HepG2 (cell line): ENCODE measurements around the gene ADCY10. TPM values are rescaled to one million over a fixed set of nuclear protein-coding genes. Genes with fewer than 3 reads are reported as not detected.

Experiments
- FIP1L1 ChIP-seq: fragments of 200-400 bp; formaldehyde crosslinking; IDR thresholded peaks from 2 replicates; pipeline ENCODE4 v1.6.1; 2018; ENCODE audit warnings: low read depth, mild to moderate bottlenecking, low read length, moderate library complexity, borderline replicate concordance; ENCODE audit not compliant: insufficient read depth
- GATAD2A ChIP-seq: IDR thresholded peaks from 2 replicates; pipeline ENCODE4 v1.6.1; 2016
- HOXA5 ChIP-seq: sonication (generic); formaldehyde crosslinking; IDR thresholded peaks from 2 replicates; pipeline ENCODE4 v1.4.0; 2020; ENCODE audit warnings: missing genetic modification reagents
- KAT7 ChIP-seq: IDR thresholded peaks from 2 replicates; pipeline ENCODE4 v1.6.1; 2018; ENCODE audit warnings: borderline replicate concordance, missing compliant biosample characterization
- KAT8 ChIP-seq: IDR thresholded peaks from 2 replicates; pipeline ENCODE4 v1.6.1; 2016; ENCODE audit warnings: missing genetic modification reagents, missing compliant biosample characterization
- MYC ChIP-seq: sonication (generic); formaldehyde crosslinking; IDR thresholded peaks from 2 replicates; pipeline ENCODE4 v1.9.0; 2021; ENCODE audit warnings: missing genetic modification reagents, borderline replicate concordance
- NFIB ChIP-seq: sonication (generic); formaldehyde crosslinking; IDR thresholded peaks from 2 replicates; pipeline ENCODE4 v1.9.0; 2021; ENCODE audit warnings: missing genetic modification reagents, mild to moderate bottlenecking, borderline replicate concordance
- SMARCC2 ChIP-seq: fragments of 450-650 bp; IDR thresholded peaks from 2 replicates; pipeline ENCODE4 v1.6.1; 2017; ENCODE audit warnings: antibody characterized with exemption, mild to moderate bottlenecking
- ZNF430 ChIP-seq: sonication (generic); formaldehyde crosslinking; IDR thresholded peaks from 2 replicates; pipeline ENCODE4 v1.9.0; 2021; ENCODE audit warnings: mild to moderate bottlenecking, missing genetic modification reagents
- ZNF766 ChIP-seq: sonication (generic); formaldehyde crosslinking; IDR thresholded peaks from 2 replicates; pipeline ENCODE4 v1.5.0; 2020; ENCODE audit warnings: missing genetic modification reagents, borderline replicate concordance
- ZNF891 ChIP-seq: sonication (generic); formaldehyde crosslinking; IDR thresholded peaks from 2 replicates; pipeline ENCODE4 v1.5.0; 2020; ENCODE audit warnings: mild to moderate bottlenecking, missing genetic modification reagents
- ZSCAN31 ChIP-seq: sonication (generic); formaldehyde crosslinking; IDR thresholded peaks from 2 replicates; pipeline ENCODE4 v1.5.0; 2020; ENCODE audit warnings: low read depth, mild to moderate bottlenecking, missing genetic modification reagents
- polyA plus RNA-seq, 8 experiments: library from polyadenylated mRNA; depleted of rRNA in 3 of 8; stranded (reverse) in 7 of 8; unstranded in 1 of 8; fragments of >200 nt; fragmentation: Illumina TruSeq in 4 of 8; extraction: Trizol in 4 of 8; gene quantifications; 2 replicates each; pipeline versions ENCODE4 v1.2.1 to v1.2.3, GENCODE V29; 2011 to 2016; ENCODE audit warnings: low read depth in 4 of 8, missing spikeins in 1 of 8, mixed read lengths in 1 of 8; ENCODE audit not compliant: insufficient read depth in 1 of 8
- total RNA-seq, 5 experiments: library from RNA; depleted of rRNA; stranded (reverse); fragments of >200 nt; fragmentation: Illumina TruSeq; extraction: Trizol; gene quantifications; 2 replicates each; pipeline ENCODE4 v1.2.3, GENCODE V29; 2016; ENCODE audit warnings: low read depth in 1 of 5
- TF ChIP-seq, protein P1 (sequence below): sonication (generic); formaldehyde crosslinking; IDR thresholded peaks from 2 replicates; pipeline ENCODE4 v1.4.0; 2020; ENCODE audit warnings: missing genetic modification reagents
- TF ChIP-seq, protein P2 (sequence below): sonication (generic); formaldehyde crosslinking; IDR thresholded peaks from 2 replicates; pipeline ENCODE4 v1.5.0; 2020; ENCODE audit warnings: mild to moderate bottlenecking, missing genetic modification reagents
- TF ChIP-seq, protein P3 (sequence below): sonication (generic); formaldehyde crosslinking; IDR thresholded peaks from 2 replicates; pipeline ENCODE4 v1.4.0; 2020; ENCODE audit warnings: missing genetic modification reagents
- TF ChIP-seq, protein P4 (sequence below): sonication (generic); formaldehyde crosslinking; IDR thresholded peaks from 2 replicates; pipeline ENCODE4 v1.4.0; 2020; ENCODE audit warnings: missing genetic modification reagents
- TF ChIP-seq, protein P5 (sequence below): sonication (generic); formaldehyde crosslinking; IDR thresholded peaks from 2 replicates; pipeline ENCODE4 v1.8.1; 2023; ENCODE audit warnings: mild to moderate bottlenecking, moderate library complexity, missing genetic modification reagents
- TF ChIP-seq, protein P6 (sequence below): sonication (generic); formaldehyde crosslinking; IDR thresholded peaks from 2 replicates; pipeline ENCODE4 v1.4.0; 2020; ENCODE audit warnings: missing genetic modification reagents, borderline replicate concordance

ADCY10 gene
- total and polyA plus RNA-seq, 2 of the 13 experiments (the other 11 are each of a cell fraction or from before 2014, with no cell fraction given) = 0.02 to 0.03 TPM

DNA sequence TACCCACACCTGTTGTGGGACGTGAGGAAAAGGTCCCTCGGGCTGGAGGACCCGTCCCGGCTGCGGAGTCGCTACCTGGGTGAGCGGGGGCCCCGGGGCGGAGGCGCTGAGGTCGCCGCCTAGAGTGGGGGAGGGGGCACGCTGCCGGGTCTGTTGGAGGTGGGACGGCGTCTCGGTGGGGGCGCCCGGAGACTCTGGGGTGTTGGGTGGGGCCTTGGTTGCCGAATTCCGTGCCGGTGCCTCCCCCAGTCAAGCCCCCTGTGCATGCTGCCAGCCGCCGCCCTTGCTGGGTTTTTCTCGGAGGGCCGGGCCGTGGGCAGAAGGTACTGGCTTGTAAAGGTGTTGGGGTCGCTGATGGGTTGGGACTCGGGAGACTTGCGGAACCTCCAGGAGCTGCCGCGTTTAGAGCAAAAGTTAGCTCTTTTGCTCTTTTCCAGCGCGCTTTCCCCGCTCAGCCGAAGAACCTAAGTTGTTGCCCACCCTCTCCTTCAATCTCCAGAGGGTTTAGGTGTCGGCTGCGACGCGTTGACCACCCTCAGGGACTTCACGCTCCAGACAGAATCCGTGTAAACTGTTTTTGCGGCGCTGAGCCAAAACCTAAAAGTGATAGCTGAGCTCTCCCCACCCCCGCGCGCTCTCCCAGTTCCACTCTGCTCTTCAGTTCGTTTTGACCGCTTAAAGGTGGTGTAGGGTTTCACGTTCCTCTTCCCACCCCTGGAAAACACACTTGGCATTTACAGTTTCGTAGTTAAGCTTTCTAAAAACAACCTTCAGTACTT is 23.2 kb upstream of the ADCY10 start, which contains the start of gene MPC2 (continued):
- TF ChIP-seq HOXA5 (CRISPR knock-in tag) (0 out of 2 replicates have a peak, but pooled peaks have one; percentile 10), MYC (CRISPR knock-in tag) (0 out of 2 replicates have a peak, but pooled peaks have one; percentile 1), ZNF430 (0 out of 2 replicates have a peak, but pooled peaks have one; percentile 1), ZNF891 (CRISPR knock-in tag) (no peak), GATAD2A (peak; percentile 31; the same call in 1 of the 2 replicates), FIP1L1 (no peak), ZSCAN31 (CRISPR knock-in tag) (0 out of 2 replicates have a peak, but pooled peaks have one; percentile 39), KAT8 (CRISPR knock-in tag) (peak; percentile 33; the same call in 1 of the 2 replicates), NFIB (0 out of 2 replicates have a peak, but pooled peaks have one; percentile 30), KAT7 (CRISPR knock-in tag) (peak; percentile 57; the same call in 1 of the 2 replicates), ZNF766 (CRISPR knock-in tag) (0 out of 2 replicates have a peak, but pooled peaks have one; percentile 17), SMARCC2 (no peak)
- TF ChIP-seq, protein P1, sequence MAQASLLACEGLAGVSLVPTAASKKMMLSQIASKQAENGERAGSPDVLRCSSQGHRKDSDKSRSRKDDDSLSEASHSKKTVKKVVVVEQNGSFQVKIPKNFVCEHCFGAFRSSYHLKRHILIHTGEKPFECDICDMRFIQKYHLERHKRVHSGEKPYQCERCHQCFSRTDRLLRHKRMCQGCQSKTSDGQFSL (CRISPR knock-in tag) = peak; percentile 20; the same call in 1 of the 2 replicates
- TF ChIP-seq, protein P2, sequence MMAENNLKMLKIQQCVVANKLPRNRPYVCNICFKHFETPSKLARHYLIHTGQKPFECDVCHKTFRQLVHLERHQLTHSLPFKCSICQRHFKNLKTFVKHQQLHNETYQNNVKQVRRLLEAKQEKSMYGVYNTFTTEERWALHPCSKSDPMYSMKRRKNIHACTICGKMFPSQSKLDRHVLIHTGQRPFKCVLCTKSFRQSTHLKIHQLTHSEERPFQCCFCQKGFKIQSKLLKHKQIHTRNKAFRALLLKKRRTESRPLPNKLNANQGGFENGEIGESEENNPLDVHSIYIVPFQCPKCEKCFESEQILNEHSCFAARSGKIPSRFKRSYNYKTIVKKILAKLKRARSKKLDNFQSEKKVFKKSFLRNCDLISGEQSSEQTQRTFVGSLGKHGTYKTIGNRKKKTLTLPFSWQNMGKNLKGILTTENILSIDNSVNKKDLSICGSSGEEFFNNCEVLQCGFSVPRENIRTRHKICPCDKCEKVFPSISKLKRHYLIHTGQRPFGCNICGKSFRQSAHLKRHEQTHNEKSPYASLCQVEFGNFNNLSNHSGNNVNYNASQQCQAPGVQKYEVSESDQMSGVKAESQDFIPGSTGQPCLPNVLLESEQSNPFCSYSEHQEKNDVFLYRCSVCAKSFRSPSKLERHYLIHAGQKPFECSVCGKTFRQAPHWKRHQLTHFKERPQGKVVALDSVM = peak; percentile 13; the same call in 1 of the 2 replicates
- TF ChIP-seq, protein P3, sequence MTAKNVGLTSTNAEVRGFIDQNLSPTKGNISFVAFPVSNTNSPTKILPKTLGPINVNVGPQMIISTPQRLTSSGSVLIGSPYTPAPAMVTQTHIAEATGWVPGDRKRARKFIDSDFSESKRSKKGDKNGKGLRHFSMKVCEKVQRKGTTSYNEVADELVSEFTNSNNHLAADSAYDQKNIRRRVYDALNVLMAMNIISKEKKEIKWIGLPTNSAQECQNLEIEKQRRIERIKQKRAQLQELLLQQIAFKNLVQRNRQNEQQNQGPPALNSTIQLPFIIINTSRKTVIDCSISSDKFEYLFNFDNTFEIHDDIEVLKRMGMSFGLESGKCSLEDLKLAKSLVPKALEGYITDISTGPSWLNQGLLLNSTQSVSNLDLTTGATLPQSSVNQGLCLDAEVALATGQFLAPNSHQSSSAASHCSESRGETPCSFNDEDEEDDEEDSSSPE = peak; percentile 48; the same call in 1 of the 2 replicates
- TF ChIP-seq, protein P4, sequence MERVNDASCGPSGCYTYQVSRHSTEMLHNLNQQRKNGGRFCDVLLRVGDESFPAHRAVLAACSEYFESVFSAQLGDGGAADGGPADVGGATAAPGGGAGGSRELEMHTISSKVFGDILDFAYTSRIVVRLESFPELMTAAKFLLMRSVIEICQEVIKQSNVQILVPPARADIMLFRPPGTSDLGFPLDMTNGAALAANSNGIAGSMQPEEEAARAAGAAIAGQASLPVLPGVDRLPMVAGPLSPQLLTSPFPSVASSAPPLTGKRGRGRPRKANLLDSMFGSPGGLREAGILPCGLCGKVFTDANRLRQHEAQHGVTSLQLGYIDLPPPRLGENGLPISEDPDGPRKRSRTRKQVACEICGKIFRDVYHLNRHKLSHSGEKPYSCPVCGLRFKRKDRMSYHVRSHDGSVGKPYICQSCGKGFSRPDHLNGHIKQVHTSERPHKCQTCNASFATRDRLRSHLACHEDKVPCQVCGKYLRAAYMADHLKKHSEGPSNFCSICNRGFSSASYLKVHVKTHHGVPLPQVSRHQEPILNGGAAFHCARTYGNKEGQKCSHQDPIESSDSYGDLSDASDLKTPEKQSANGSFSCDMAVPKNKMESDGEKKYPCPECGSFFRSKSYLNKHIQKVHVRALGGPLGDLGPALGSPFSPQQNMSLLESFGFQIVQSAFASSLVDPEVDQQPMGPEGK = peak; percentile 55
- TF ChIP-seq, protein P5, sequence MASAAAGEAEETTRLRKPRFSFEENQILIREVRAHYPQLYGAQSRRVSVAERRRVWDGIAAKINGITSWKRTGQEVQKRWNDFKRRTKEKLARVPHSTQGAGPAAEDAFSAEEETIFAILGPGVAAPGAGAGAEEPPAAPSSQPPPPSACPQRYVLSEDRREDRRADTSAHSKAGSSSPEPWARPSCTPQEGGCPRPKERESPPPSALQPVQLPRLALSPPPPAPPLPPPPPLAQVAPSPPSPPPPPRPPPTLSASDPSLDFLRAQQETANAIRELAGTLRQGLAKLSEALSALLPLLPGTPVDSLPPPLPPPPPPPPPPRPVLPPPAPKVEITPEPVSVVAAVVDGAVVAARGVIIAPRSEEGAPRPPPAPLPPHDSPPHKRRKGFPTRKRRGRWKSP = peak; percentile 43; the same call in 1 of the 2 replicates
- TF ChIP-seq, protein P6, sequence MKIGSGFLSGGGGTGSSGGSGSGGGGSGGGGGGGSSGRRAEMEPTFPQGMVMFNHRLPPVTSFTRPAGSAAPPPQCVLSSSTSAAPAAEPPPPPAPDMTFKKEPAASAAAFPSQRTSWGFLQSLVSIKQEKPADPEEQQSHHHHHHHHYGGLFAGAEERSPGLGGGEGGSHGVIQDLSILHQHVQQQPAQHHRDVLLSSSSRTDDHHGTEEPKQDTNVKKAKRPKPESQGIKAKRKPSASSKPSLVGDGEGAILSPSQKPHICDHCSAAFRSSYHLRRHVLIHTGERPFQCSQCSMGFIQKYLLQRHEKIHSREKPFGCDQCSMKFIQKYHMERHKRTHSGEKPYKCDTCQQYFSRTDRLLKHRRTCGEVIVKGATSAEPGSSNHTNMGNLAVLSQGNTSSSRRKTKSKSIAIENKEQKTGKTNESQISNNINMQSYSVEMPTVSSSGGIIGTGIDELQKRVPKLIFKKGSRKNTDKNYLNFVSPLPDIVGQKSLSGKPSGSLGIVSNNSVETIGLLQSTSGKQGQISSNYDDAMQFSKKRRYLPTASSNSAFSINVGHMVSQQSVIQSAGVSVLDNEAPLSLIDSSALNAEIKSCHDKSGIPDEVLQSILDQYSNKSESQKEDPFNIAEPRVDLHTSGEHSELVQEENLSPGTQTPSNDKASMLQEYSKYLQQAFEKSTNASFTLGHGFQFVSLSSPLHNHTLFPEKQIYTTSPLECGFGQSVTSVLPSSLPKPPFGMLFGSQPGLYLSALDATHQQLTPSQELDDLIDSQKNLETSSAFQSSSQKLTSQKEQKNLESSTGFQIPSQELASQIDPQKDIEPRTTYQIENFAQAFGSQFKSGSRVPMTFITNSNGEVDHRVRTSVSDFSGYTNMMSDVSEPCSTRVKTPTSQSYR = peak; percentile 78; the same call in 1 of the 2 replicates
